CD4-positive, alpha-beta T cell treated with Interleukin-4 for 1 hour (primary cell): Measurements from ENCODE around the gene NME8.

ENCODE experiments used
- DNase-seq, 2 donors: peaks; one replicate each; pipeline ENCODE4 v3.0.0-alpha.2; 2020 to 2022

NME8 gene

GRCh38 chr7:37901890-37902524 lies 53.6 kb downstream of the NME8 start:
- no peak for DNase-seq

- DNase-seq = no peak
Observed at GRCh38 chr7:37908221-37908788, 59.9 kb downstream of the NME8 start.

- no peak for DNase-seq
Observed at GRCh38 chr7:37912756-37913155, 64.4 kb downstream of the NME8 start.

GRCh38 chr7:37915438-37915837 lies 67.0 kb downstream of the NME8 start:
- no peak for DNase-seq

- DNase-seq = no peak
Observed at GRCh38 chr7:37916017-37916672, 67.7 kb downstream of the NME8 start.

- peak in 1 of 2 donors; percentile 13 for DNase-seq
Observed at GRCh38 chr7:37916673-37917660, 68.6 kb downstream of the NME8 start, which contains the start of gene SFRP4. Gene SFRP4 (minus strand): TSS chr7:37916817. CDS start chr7:37916537, 280 bp downstream.

GRCh38 chr7:37918526-37918925 lies 70.1 kb downstream of the NME8 start:
- no peak for DNase-seq

- DNase-seq = peak; percentile 28 to 41
Observed at GRCh38 chr7:37920305-37920848, 72.0 kb downstream of the NME8 start, which contains the start of gene EPDR1. Gene EPDR1 (plus strand): TSS chr7:37920640. CDS start chr7:37920940, 300 bp downstream.

GRCh38 chr7:37920849-37921805 lies 72.7 kb downstream of the NME8 start:
- DNase-seq = no peak

- no peak for DNase-seq
Observed at GRCh38 chr7:37921876-37922275, 73.5 kb downstream of the NME8 start.

- no peak for DNase-seq
Observed at GRCh38 chr7:37923996-37924395, 75.6 kb downstream of the NME8 start.

GRCh38 chr7:37924491-37925041 lies 76.2 kb downstream of the NME8 start:
- no peak for DNase-seq

GRCh38 chr7:37925620-37926019 lies 77.2 kb downstream of the NME8 start:
- no peak for DNase-seq

- no peak for DNase-seq
Observed at GRCh38 chr7:37927773-37928444, 79.5 kb downstream of the NME8 start.

GRCh38 chr7:37928878-37929277 lies 80.5 kb downstream of the NME8 start:
- DNase-seq = no peak

- no peak for DNase-seq
Observed at GRCh38 chr7:37930226-37930948, 82.0 kb downstream of the NME8 start.

GRCh38 chr7:37932543-37932942 lies 84.1 kb downstream of the NME8 start:
- DNase-seq = no peak

GRCh38 chr7:37933018-37933566 lies 84.7 kb downstream of the NME8 start:
- no peak for DNase-seq

GRCh38 chr7:37942934-37943610 lies 94.7 kb downstream of the NME8 start:
- no peak for DNase-seq
